ENCODE measurements around the gene PAX8.
"Not testable (repeated sequence)": the region's sequence is repeated elsewhere in the genome, so short reads cannot be mapped to it uniquely, and the experiment has no call there.

The PAX8 gene

GRCh38 chr2:113288117-113288673 lies 9.5 kb upstream of the PAX8 start:
- not testable (repeated sequence) for H3K9ac ChIP-seq (ENCODE audit: low read length); H3K27ac ChIP-seq (ENCODE audit: low read length); H3K4me3 ChIP-seq (ENCODE audit: low read length); H3K9me3 ChIP-seq (ENCODE audit: control insufficient read depth, low read depth, low read length); H3K36me3 ChIP-seq (ENCODE audit: control insufficient read depth, low read depth, low read length); H3K4me1 ChIP-seq (ENCODE audit: control insufficient read depth, low read depth, low read length)
- peaks cover 51% of the 10 kb centered on the region for H3K27me3 ChIP-seq (ENCODE audit: control insufficient read depth, insufficient read depth, low read length)

GRCh38 chr2:113285816-113286215 lies 7.1 kb upstream of the PAX8 start:
- Histone ChIP-seq H3K9me3 (ENCODE audit: control insufficient read depth, low read depth, low read length) (no peaks in the 10 kb centered on the region), H3K27ac (ENCODE audit: low read length) (no peak overlapping the region), H3K27me3 (ENCODE audit: control insufficient read depth, insufficient read depth, low read length) (peaks cover 48% of the 10 kb centered on the region), H3K36me3 (ENCODE audit: control insufficient read depth, low read depth, low read length) (no peaks in the 10 kb centered on the region), H3K4me1 (ENCODE audit: control insufficient read depth, low read depth, low read length) (no peaks in the 10 kb centered on the region), H3K9ac (ENCODE audit: low read length) (no peak overlapping the region), H3K4me3 (ENCODE audit: low read length) (no peak overlapping the region)

- H3K9me3 ChIP-seq (ENCODE audit: control insufficient read depth, low read depth, low read length); H3K27ac ChIP-seq (ENCODE audit: low read length); H3K4me3 ChIP-seq (ENCODE audit: low read length); H3K36me3 ChIP-seq (ENCODE audit: control insufficient read depth, low read depth, low read length); H3K4me1 ChIP-seq (ENCODE audit: control insufficient read depth, low read depth, low read length); H3K9ac ChIP-seq (ENCODE audit: low read length): not testable (repeated sequence)
- H3K27me3 ChIP-seq (ENCODE audit: control insufficient read depth, insufficient read depth, low read length): peaks cover 48% of the 10 kb centered on the region
Observed at GRCh38 chr2:113284999-113285398, 6.3 kb upstream of the PAX8 start.

GRCh38 chr2:113284476-113284875 lies 5.8 kb upstream of the PAX8 start:
- no peak overlapping the region for H3K27ac ChIP-seq (ENCODE audit: low read length)
- H3K4me1 ChIP-seq (ENCODE audit: control insufficient read depth, low read depth, low read length): no peaks in the 10 kb centered on the region
- H3K36me3 ChIP-seq (ENCODE audit: control insufficient read depth, low read depth, low read length): no peaks in the 10 kb centered on the region
- H3K4me3 ChIP-seq (ENCODE audit: low read length): no peak overlapping the region
- peaks cover 48% of the 10 kb centered on the region for H3K27me3 ChIP-seq (ENCODE audit: control insufficient read depth, insufficient read depth, low read length)
- H3K9me3 ChIP-seq (ENCODE audit: control insufficient read depth, low read depth, low read length): no peaks in the 10 kb centered on the region
- H3K9ac ChIP-seq (ENCODE audit: low read length): no peak overlapping the region

DNA sequence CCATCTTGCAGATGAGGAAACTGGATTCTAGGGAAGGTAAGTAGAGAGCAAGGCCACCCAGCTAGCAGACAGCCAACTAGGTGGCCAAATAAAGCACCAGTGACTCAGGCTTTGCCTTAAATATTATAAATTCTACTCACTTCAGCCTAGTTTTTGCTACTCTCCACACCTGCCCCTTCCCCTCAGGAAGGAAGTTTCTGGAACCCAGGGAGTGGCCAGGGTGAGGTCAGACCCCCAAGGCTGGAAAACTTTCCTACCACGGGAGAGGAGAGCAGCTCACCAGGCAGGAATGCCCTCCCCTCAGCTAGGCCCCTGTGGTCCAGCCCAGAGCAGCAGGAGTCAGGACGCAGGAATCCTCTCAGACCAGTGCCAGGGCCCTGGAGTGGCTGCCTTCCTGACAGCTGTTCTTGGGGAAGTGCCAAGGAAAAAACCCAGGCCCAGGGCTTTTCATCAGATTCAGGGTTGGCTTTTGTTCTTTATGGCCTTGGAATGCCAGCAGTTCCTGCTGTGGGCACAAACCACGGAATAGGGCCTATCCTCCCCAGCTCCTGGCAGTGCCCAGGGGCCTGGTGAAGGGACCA lies 5.1 kb upstream of the PAX8 start:
- Histone ChIP-seq H3K9ac (ENCODE audit: low read length) (no peak overlapping the region), H3K4me3 (ENCODE audit: low read length) (no peak overlapping the region), H3K27ac (ENCODE audit: low read length) (no peak overlapping the region), H3K9me3 (ENCODE audit: control insufficient read depth, low read depth, low read length) (no peaks in the 10 kb centered on the region), H3K36me3 (ENCODE audit: control insufficient read depth, low read depth, low read length) (no peaks in the 10 kb centered on the region), H3K4me1 (ENCODE audit: control insufficient read depth, low read depth, low read length) (no peaks in the 10 kb centered on the region), H3K27me3 (ENCODE audit: control insufficient read depth, insufficient read depth, low read length) (peaks cover 51% of the 10 kb centered on the region)

- H3K9me3 ChIP-seq (ENCODE audit: control insufficient read depth, low read depth, low read length): no peaks in the 10 kb centered on the region
- H3K4me3 ChIP-seq (ENCODE audit: low read length): no peak overlapping the region
- H3K27me3 ChIP-seq (ENCODE audit: control insufficient read depth, insufficient read depth, low read length): peaks cover 59% of the 10 kb centered on the region
- peaks cover 5% of the 10 kb centered on the region for H3K4me1 ChIP-seq (ENCODE audit: control insufficient read depth, low read depth, low read length)
- H3K27ac ChIP-seq (ENCODE audit: low read length): no peak overlapping the region
- H3K36me3 ChIP-seq (ENCODE audit: control insufficient read depth, low read depth, low read length): no peaks in the 10 kb centered on the region
- no peak overlapping the region for H3K9ac ChIP-seq (ENCODE audit: low read length)
Observed at GRCh38 chr2:113282747-113283533, 4.2 kb upstream of the PAX8 start.

DNA sequence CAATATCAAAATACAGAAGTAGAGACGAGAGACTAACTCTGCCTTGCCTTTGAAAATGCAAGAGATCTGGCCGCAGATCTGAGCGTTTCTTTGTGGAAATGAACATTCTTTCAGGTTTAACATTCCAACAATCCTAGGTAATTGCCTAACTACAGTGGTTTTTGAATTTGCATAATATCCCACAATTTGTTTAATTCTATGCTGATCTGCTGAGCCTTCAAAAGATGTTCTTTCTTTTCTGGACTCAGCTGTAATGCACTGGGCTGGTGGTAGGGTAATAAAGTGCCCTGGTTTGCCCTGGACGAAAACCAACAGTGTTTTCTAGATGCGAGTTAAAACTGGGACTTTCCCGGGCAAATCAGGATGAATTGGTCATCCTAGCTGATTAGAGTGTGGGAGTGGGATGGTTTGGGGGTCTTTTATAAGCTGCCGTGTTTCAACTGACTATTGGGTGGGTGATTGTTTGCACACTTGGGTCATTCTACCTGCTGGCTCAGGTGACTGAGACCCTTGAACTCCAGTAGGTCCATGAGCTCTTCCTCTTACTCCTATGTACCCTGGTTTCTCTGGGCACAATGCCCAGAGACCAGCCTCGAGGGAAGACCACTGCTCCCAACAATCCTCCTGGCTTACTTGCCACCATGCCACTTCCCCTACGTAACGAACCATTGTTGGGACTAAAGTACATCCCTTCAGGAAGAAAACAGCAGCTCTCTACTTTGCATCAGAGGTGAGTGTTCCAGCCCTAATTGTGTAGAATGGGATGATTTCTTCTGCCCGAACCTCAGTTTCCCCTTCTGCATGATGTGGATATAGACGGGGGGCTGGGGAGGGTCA lies 3.4 kb upstream of the PAX8 start:
- Histone ChIP-seq H3K4me1 (ENCODE audit: control insufficient read depth, low read depth, low read length) (peaks cover 5% of the 10 kb centered on the region), H3K27me3 (ENCODE audit: control insufficient read depth, insufficient read depth, low read length) (peaks cover 62% of the 10 kb centered on the region), H3K9ac (ENCODE audit: low read length) (no peak overlapping the region), H3K36me3 (ENCODE audit: control insufficient read depth, low read depth, low read length) (no peaks in the 10 kb centered on the region), H3K4me3 (ENCODE audit: low read length) (no peak overlapping the region), H3K9me3 (ENCODE audit: control insufficient read depth, low read depth, low read length) (no peaks in the 10 kb centered on the region), H3K27ac (ENCODE audit: low read length) (no peak overlapping the region)

DNA sequence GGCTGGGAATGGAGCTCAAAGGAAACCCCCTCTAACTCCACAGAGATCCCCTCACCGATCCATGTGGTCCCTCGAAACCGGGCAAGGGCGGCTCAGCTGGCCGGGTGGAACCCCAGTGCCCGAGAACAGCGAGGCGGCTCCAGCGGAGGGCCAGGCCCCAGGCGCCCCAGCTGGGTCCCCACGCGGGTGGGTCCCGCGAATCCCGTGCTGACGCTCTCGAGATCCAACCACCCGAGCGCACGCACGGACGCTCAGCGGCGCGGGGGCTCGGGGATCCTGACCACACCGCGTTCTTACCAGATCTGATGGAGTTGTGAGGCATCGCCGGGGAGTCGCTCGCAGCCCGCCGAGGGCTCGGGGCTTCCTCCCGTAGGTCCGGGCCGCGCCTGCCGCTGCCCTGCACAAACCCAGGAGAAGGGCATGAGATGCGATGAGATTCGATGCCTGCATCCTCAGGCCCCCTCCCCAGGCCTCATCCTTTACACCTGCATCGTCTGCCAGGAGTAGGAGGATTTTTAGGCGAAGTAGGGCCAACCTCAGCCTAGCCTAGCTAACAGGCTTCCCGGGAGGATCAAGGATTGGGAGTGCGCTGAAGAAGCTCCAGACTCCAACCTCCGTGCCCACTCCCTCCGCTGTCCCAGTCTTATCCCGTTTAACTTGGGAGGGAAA lies 514 bp downstream of the PAX8 start:
- Histone ChIP-seq H3K9ac (ENCODE audit: low read length) (no peak overlapping the region), H3K4me1 (ENCODE audit: control insufficient read depth, low read depth, low read length) (peaks cover 18% of the 10 kb centered on the region), H3K36me3 (ENCODE audit: control insufficient read depth, low read depth, low read length) (no peaks in the 10 kb centered on the region), H3K4me3 (ENCODE audit: low read length) (peak overlapping the region; percentile 61), H3K27ac (ENCODE audit: low read length) (no peak overlapping the region), H3K9me3 (ENCODE audit: control insufficient read depth, low read depth, low read length) (no peaks in the 10 kb centered on the region), H3K27me3 (ENCODE audit: control insufficient read depth, insufficient read depth, low read length) (peaks cover 97% of the 10 kb centered on the region)

- Histone ChIP-seq H3K27ac (ENCODE audit: low read length) (no peak overlapping the region), H3K36me3 (ENCODE audit: control insufficient read depth, low read depth, low read length) (no peaks in the 10 kb centered on the region), H3K9ac (ENCODE audit: low read length) (no peak overlapping the region), H3K9me3 (ENCODE audit: control insufficient read depth, low read depth, low read length) (no peaks in the 10 kb centered on the region), H3K4me1 (ENCODE audit: control insufficient read depth, low read depth, low read length) (peaks cover 22% of the 10 kb centered on the region), H3K4me3 (ENCODE audit: low read length) (peak overlapping the region; percentile 61), H3K27me3 (ENCODE audit: control insufficient read depth, insufficient read depth, low read length) (peaks cover 100% of the 10 kb centered on the region)
Observed at GRCh38 chr2:113277474-113278072, 1.1 kb downstream of the PAX8 start.

DNA sequence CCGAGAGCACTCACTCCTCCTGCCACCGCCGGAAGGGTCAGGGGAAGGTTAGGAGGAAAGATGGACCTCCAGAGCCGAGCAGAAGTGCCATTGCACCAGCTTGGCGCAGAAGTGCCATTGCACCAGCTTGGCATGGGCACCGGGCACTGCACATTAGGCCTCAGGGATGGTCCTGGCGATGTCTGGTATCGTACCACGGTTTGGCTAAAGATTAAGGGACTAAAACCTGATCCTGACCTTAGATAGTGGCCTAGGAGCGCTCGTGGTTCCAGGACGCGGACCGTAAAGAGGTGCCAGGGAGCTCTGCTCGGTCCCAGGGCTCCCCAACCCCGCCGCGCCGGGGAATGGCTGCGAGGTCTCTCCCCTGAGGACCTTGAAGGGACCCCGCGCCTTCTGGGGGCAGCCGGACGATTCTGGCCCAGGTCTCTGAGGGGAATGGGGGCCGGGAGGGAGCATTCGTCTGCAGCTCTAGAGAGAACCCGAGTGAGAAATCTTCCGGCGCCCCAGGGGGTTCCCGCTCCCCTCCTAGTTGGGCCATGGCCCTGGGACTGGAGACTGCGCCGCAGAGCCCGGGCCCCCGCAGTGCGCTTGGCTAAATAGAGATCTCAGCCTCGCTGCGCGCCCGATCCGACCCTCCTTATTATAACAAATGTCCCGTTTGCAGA lies 1.8 kb downstream of the PAX8 start:
- H3K9me3 ChIP-seq (ENCODE audit: control insufficient read depth, low read depth, low read length): no peaks in the 10 kb centered on the region
- H3K4me1 ChIP-seq (ENCODE audit: control insufficient read depth, low read depth, low read length): peaks cover 27% of the 10 kb centered on the region
- no peaks in the 10 kb centered on the region for H3K36me3 ChIP-seq (ENCODE audit: control insufficient read depth, low read depth, low read length)
- H3K27me3 ChIP-seq (ENCODE audit: control insufficient read depth, insufficient read depth, low read length): peaks cover 100% of the 10 kb centered on the region
- H3K9ac ChIP-seq (ENCODE audit: low read length): no peak overlapping the region
- no peak overlapping the region for H3K27ac ChIP-seq (ENCODE audit: low read length)
- H3K4me3 ChIP-seq (ENCODE audit: low read length): peak overlapping the region; percentile 61
